Subcutaneous preadipocyte (primary cell): ENCODE data around the gene SDHAF4. TPM values are rescaled to one million over a fixed set of nuclear protein-coding genes. Genes with fewer than 3 reads are reported as not detected.

Experiments
- total RNA-seq: library from RNA; depleted of rRNA; stranded (reverse); fragments of >200 nt; gene quantifications from 2 replicates; pipeline ENCODE4 v1.2.3, GENCODE V29; 2012

The SDHAF4 gene
- 12.3 and 16.5 TPM in 2 replicates for total RNA-seq

DNA sequence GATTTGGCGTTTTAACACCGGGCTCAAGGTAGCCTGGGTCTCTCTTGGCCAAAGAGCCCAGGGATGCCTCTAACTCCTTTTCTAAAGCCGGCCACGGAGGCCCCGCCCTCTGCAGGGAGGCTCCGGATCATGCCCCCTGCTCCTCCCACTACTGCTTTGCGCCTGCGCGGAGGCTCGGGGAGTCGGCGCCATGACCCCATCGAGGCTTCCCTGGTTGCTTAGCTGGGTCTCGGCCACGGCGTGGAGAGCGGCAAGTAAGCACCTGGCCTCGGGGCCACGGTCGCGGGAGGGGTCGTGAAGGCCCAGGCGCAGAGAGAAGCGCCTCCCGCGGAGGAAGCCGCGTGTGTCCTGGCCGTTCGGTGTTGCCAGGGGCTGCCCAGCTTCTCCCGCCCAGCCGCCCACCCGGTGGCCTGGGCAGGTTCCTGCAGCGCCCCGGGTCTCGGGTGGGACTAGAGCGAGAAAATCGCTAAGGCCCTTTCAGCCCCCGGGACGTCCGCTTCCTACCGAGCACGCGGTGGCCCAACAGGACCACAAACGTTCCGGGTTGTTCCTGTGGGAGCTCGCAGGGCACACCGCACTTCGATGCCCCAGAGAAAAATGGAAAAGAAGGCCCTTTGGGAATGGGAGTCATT is at the start of gene SDHAF4:
SDHAF4 (plus strand) TSS at position 180 of the 632 bp plus-strand sequence; CDS start at position 191, 11 bp downstream.

Other genes starting within 250 kb of the SDHAF4 start
- gene FAM135A, start 153.4 kb upstream of the SDHAF4 start, total RNA-seq = 8.5 and 12.3 TPM in 2 replicates
- 15.1 and 18.4 TPM in 2 replicates for gene SMAP1, start 101.0 kb downstream of the SDHAF4 start, total RNA-seq